Mesenchymal stem cell (in vitro differentiated cells and primary cell): ENCODE data around the gene CPLX4.

Experiments
- DNase-seq: peaks from one replicate; pipeline ENCODE4 v3.0.0-alpha.2; 2013
- H2AFZ ChIP-seq: one replicate; pipeline ENCODE4 v1.6.1; 2013; ENCODE audit warnings: low read depth, mild to moderate bottlenecking, control low read depth, inconsistent platforms, low read length, moderate library complexity
- H2AK5ac ChIP-seq: 2 replicates; pipeline ENCODE4 v1.6.1; 2013; ENCODE audit warnings: low read length, moderate library complexity, mild to moderate bottlenecking, inconsistent platforms; ENCODE audit not compliant: severe bottlenecking
- H2BK120ac ChIP-seq: one replicate; pipeline ENCODE4 v1.6.1; 2013; ENCODE audit warnings: low read depth, mild to moderate bottlenecking, inconsistent platforms, low read length, moderate library complexity
- H2BK12ac ChIP-seq, 2 experiments: one replicate each; pipeline ENCODE4 v1.6.1; 2013; ENCODE audit warnings: inconsistent platforms in 2 of 2, low read length in 2 of 2, mild to moderate bottlenecking in 2 of 2, moderate library complexity in 2 of 2, control low read depth in 1 of 2
- H2BK15ac ChIP-seq: one replicate; pipeline ENCODE4 v1.6.1; 2013; ENCODE audit warnings: mild to moderate bottlenecking, low read depth, inconsistent platforms; ENCODE audit not compliant: poor library complexity, severe bottlenecking
- H2BK5ac ChIP-seq: 2 replicates; pipeline ENCODE4 v1.6.1; 2013; ENCODE audit warnings: low read depth, mild to moderate bottlenecking, low read length, control low read depth, inconsistent platforms; ENCODE audit not compliant: poor library complexity, severe bottlenecking
- H3K14ac ChIP-seq, 2 experiments: one replicate each; pipeline ENCODE4 v1.6.1; 2013; ENCODE audit warnings: inconsistent platforms in 2 of 2, low read length in 2 of 2, control low read depth in 1 of 2, mild to moderate bottlenecking in 1 of 2, moderate library complexity in 1 of 2
- H3K18ac ChIP-seq, 2 experiments: one replicate each; pipeline ENCODE4 v1.6.1; 2013; ENCODE audit warnings: inconsistent platforms in 2 of 2, low read length in 2 of 2, control low read depth in 1 of 2, low read depth in 1 of 2, mild to moderate bottlenecking in 1 of 2
- H3K23ac ChIP-seq, 2 experiments: one replicate each; pipeline ENCODE4 v1.6.1; 2013; ENCODE audit warnings: inconsistent platforms in 2 of 2, low read length in 2 of 2, mild to moderate bottlenecking in 2 of 2, moderate library complexity in 2 of 2, control low read depth in 1 of 2
- H3K27ac ChIP-seq: 2 replicates; pipeline ENCODE4 v1.5.1; 2013; ENCODE audit warnings: mild to moderate bottlenecking, moderate library complexity, low read length, control low read depth, inconsistent platforms; ENCODE audit not compliant: poor library complexity, severe bottlenecking
- H3K27me3 ChIP-seq, 2 experiments: 2 replicates each; pipeline versions ENCODE4 v1.6.1 to v1.7.0; 2013; ENCODE audit warnings: low read length in 2 of 2, mild to moderate bottlenecking in 2 of 2, moderate library complexity in 2 of 2, control low read depth in 1 of 2, inconsistent platforms in 1 of 2; ENCODE audit not compliant: control insufficient read depth in 1 of 2, insufficient read depth in 1 of 2
- H3K36me3 ChIP-seq, 2 experiments: 2 replicates each; pipeline versions ENCODE4 v1.6.1 to v1.7.0; 2013; ENCODE audit warnings: low read length in 2 of 2, control low read depth in 1 of 2, inconsistent platforms in 1 of 2, low read depth in 1 of 2, mild to moderate bottlenecking in 1 of 2; ENCODE audit not compliant: insufficient read depth in 2 of 2, control insufficient read depth in 1 of 2
- H3K4ac ChIP-seq, 2 experiments: one replicate each; pipeline ENCODE4 v1.6.1; 2013; ENCODE audit warnings: inconsistent platforms in 2 of 2, low read length in 2 of 2, mild to moderate bottlenecking in 2 of 2, moderate library complexity in 2 of 2, control low read depth in 1 of 2, low read depth in 1 of 2
- H3K4me1 ChIP-seq: 2 replicates; pipeline ENCODE4 v1.6.1; 2013; ENCODE audit warnings: low read depth, low read length, control low read depth; ENCODE audit not compliant: control insufficient read depth, insufficient read depth
- H3K4me2 ChIP-seq: 2 replicates; pipeline ENCODE4 v1.6.1; 2013; ENCODE audit warnings: low read length, mild to moderate bottlenecking, inconsistent platforms; ENCODE audit not compliant: poor library complexity, severe bottlenecking
- H3K4me3 ChIP-seq, 2 experiments: 2 replicates each; pipeline versions ENCODE4 v1.5.1 to v1.7.0; 2013; ENCODE audit warnings: low read length in 2 of 2, mild to moderate bottlenecking in 2 of 2, control low read depth in 1 of 2, low read depth in 1 of 2; ENCODE audit not compliant: insufficient read depth in 1 of 2
- H3K79me1 ChIP-seq: replicated peaks from 2 replicates; pipeline ENCODE4 v1.6.1; 2013; ENCODE audit warnings: mild to moderate bottlenecking, control low read depth, low read length, inconsistent platforms; ENCODE audit not compliant: poor library complexity, severe bottlenecking
- H3K9ac ChIP-seq: 2 replicates; pipeline ENCODE4 v1.7.0; 2013; ENCODE audit warnings: mild to moderate bottlenecking, low read length, moderate library complexity
- H3K9me3 ChIP-seq: 2 replicates; pipeline ENCODE4 v1.7.0; 2013; ENCODE audit warnings: mild to moderate bottlenecking, low read length; ENCODE audit not compliant: control insufficient read depth
- H4K8ac ChIP-seq: one replicate; pipeline ENCODE4 v1.6.1; 2013; ENCODE audit warnings: inconsistent platforms, mild to moderate bottlenecking, low read length, moderate library complexity
- H4K91ac ChIP-seq: one replicate; pipeline ENCODE4 v1.6.1; 2013; ENCODE audit warnings: mild to moderate bottlenecking, low read length, inconsistent platforms
- WGBS: methylation state at CpG from one replicate; pipeline ENCODE4 v1.1.7; 2013; ENCODE audit warnings: mixed read lengths; 5-methylcytosine and 5-hydroxymethylcytosine counted together

CPLX4 gene

GRCh38 chr18:59266459-59266858 is 52.0 kb downstream of the CPLX4 start:
- Histone ChIP-seq H3K27me3 (peaks cover 86 to 89% of the 10 kb centered on the region in 2 experiments), H3K4me2 (no peak overlapping the region), H2BK15ac (no peak overlapping the region), H3K18ac (no peak overlapping the region), H3K9ac (no peak overlapping the region), H2BK5ac (no peak overlapping the region), H2BK12ac (no peak overlapping the region), H3K9me3 (no peaks in the 10 kb centered on the region), H4K91ac (no peak overlapping the region), H3K4me1 (peaks cover 17% of the 10 kb centered on the region), H3K4ac (no peak overlapping the region), H4K8ac (no peak overlapping the region), H2BK120ac (no peak overlapping the region), H3K36me3 (no peaks in the 10 kb centered on the region), H2AFZ (no peak overlapping the region), H3K79me1 (no peaks in the 10 kb centered on the region), H3K23ac (no peak overlapping the region), H2AK5ac (no peak overlapping the region), H3K14ac (no peak overlapping the region), H3K4me3 (no peak overlapping the region), H3K27ac (no peak overlapping the region)
- DNase-seq, result no peak
- 80% methylated on average over 1 of the region's 1 CpG for WGBS

DNA sequence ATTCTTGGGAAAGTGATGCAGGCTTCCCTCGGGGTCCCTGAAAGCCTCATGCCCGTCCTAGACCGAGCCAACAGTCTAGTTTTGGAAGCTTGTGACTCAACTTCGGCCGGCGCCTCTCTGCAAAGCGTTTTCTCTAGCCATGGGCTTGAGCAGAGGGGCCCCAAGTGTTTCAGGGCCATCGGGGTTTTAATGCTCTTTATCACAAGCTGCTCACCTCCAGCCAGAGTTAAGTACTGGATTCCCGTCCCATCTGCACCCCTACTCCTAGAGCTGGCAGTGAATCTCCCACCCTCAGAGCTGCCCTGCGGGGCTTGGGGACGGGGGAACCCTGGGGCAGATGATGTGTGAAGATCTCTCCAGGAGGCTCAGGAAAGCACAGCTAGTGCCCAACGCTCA is 52.5 kb downstream of the CPLX4 start:
- Histone ChIP-seq H2BK5ac (no peak overlapping the region), H4K8ac (no peak overlapping the region), H3K4me3 (no peak overlapping the region), H2AK5ac (no peak overlapping the region), H3K14ac (no peak overlapping the region), H2BK120ac (no peak overlapping the region), H3K27ac (no peak overlapping the region), H3K9me3 (no peaks in the 10 kb centered on the region), H3K4me1 (peaks cover 17% of the 10 kb centered on the region), H4K91ac (no peak overlapping the region), H3K27me3 (peaks cover 82 to 84% of the 10 kb centered on the region in 2 experiments), H3K36me3 (no peaks in the 10 kb centered on the region), H3K4ac (no peak overlapping the region), H3K23ac (no peak overlapping the region), H3K4me2 (no peak overlapping the region), H3K9ac (no peak overlapping the region), H2BK12ac (no peak overlapping the region), H3K18ac (no peak overlapping the region), H3K79me1 (no peaks in the 10 kb centered on the region), H2AFZ (no peak overlapping the region), H2BK15ac (no peak overlapping the region)
- no peak for DNase-seq
- WGBS, result 15% methylated on average over 12 of the region's 12 CpGs

DNA sequence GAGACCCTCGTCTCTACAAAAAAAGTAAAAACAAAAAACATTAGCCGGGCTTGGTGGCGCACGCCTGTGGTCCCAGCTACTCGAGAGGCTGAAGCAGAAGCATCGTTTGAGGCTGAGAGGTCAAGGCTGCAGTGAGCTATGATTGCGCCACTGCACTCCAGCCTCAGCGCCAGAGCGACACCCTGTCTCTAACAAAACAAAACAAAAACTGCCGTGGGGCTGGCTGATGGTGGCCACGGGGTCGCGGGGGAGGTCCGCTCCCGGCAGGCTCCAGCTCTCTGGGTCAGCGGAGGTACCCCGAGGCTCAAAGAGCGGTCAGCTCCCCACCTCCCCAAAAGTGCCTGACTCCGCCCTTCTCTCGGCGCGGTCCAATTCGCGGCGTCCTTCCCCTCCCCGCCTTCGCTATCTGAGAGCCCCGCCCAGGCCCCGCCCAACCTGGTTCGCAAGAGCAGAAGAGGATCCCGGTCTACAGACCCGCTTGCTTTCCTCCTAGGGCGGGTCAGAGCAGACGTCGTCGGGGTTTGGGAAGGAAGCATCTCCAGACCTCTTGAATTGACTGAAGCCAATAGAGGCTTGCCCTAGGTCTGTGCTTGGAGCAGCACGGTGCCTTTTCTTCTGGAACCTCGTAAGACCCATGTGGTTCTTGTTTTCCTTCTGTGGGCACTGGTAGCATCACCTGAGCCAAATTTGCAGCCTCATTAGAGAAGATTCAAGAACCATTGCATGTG is 53.0 kb downstream of the CPLX4 start:
- no peak overlapping the region for H3K14ac ChIP-seq
- H3K18ac ChIP-seq, result no peak overlapping the region
- no peak overlapping the region for H3K27ac ChIP-seq
- H3K9ac ChIP-seq, result no peak overlapping the region
- H3K36me3 ChIP-seq, result no peaks in the 10 kb centered on the region
- H3K4ac ChIP-seq, result no peak overlapping the region
- no peak overlapping the region for H2BK5ac ChIP-seq
- H2AK5ac ChIP-seq, result no peak overlapping the region
- 8% methylated on average over 36 of the region's 38 CpGs for WGBS
- no peak for DNase-seq
- no peaks in the 10 kb centered on the region for H3K79me1 ChIP-seq
- no peak overlapping the region for H4K91ac ChIP-seq
- no peak overlapping the region for H2AFZ ChIP-seq
- no peak overlapping the region for H3K4me2 ChIP-seq
- peak overlapping the region in 1 of 2 experiments; percentile 56 for H3K4me3 ChIP-seq
- H3K27me3 ChIP-seq, result peaks cover 76 to 78% of the 10 kb centered on the region in 2 experiments
- H3K9me3 ChIP-seq, result no peaks in the 10 kb centered on the region
- peaks cover 17% of the 10 kb centered on the region for H3K4me1 ChIP-seq
- no peak overlapping the region for H2BK120ac ChIP-seq
- no peak overlapping the region for H2BK12ac ChIP-seq
- no peak overlapping the region for H4K8ac ChIP-seq
- no peak overlapping the region for H3K23ac ChIP-seq
- H2BK15ac ChIP-seq, result no peak overlapping the region

DNA sequence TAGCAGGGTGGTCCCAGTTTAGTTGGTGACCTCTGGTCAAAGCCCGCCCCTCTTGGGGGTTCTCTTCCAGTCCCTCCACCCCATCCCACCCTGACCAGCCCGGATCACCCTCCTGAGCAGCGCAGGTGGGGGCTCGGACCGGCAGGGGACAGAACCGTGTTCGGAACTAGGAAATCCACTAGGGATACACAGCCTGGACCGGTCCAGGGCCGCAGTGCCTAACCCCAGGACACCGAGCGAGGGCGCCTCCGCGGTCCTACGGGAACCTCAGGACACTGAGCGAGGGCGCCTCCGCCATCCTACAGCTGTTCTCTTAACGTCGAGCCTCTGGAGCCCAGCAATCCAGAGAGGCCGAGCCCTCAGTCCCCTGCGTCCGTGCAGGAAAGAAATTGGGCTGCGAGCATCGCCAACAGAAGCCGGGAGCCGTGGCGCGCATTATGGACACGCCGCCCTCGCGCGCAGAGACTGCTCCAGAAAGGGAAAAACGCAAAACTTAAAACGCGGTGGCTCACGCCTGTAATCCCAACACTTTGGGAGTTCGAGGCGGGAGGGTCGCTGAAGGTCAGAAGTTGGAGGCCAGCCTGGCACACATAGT is 53.7 kb downstream of the CPLX4 start:
- Histone ChIP-seq H2BK5ac (no peak overlapping the region), H3K27me3 (peaks cover 69 to 72% of the 10 kb centered on the region in 2 experiments), H2AK5ac (no peak overlapping the region), H3K4me1 (peaks cover 17% of the 10 kb centered on the region), H3K4ac (no peak overlapping the region), H3K27ac (no peak overlapping the region), H3K79me1 (no peaks in the 10 kb centered on the region), H2AFZ (no peak overlapping the region), H2BK12ac (no peak overlapping the region), H3K9ac (no peak overlapping the region), H3K14ac (no peak overlapping the region), H3K4me3 (no peak overlapping the region), H2BK120ac (no peak overlapping the region), H3K9me3 (no peaks in the 10 kb centered on the region), H4K91ac (no peak overlapping the region), H2BK15ac (no peak overlapping the region), H3K23ac (no peak overlapping the region), H3K4me2 (no peak overlapping the region), H3K36me3 (no peaks in the 10 kb centered on the region), H3K18ac (no peak overlapping the region), H4K8ac (no peak overlapping the region)
- no peak for DNase-seq
- 13% methylated on average over 41 of the region's 41 CpGs for WGBS
